Measurements from ENCODE around the gene TLR4. TPM values are rescaled to one million over a fixed set of nuclear protein-coding genes. Genes with fewer than 3 reads are reported as not detected.

Gene TLR4
- total RNA-seq, 1 donor from 2014 or later: 1.7 TPM

DNA sequence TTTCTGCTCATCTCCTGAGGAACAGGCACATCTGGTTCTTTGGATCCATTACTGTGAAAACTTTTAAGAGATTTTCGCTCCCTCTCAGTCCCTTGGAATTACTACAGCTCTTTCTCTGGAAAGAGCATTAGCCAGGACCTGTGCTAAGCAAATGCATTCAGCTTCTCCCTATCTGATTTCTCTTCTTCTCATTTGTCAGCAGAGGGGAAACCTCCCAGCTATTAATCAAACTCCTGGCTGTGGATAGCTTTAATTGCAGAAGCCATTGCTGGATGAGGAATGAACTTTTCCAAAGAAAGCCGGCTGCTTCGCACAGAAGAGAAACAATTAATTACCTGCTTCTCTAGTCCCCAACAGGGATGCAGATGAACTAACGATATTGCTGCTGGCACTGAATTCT lies 37.9 kb downstream of the TLR4 start:
- TF ChIP-seq, protein P1, sequence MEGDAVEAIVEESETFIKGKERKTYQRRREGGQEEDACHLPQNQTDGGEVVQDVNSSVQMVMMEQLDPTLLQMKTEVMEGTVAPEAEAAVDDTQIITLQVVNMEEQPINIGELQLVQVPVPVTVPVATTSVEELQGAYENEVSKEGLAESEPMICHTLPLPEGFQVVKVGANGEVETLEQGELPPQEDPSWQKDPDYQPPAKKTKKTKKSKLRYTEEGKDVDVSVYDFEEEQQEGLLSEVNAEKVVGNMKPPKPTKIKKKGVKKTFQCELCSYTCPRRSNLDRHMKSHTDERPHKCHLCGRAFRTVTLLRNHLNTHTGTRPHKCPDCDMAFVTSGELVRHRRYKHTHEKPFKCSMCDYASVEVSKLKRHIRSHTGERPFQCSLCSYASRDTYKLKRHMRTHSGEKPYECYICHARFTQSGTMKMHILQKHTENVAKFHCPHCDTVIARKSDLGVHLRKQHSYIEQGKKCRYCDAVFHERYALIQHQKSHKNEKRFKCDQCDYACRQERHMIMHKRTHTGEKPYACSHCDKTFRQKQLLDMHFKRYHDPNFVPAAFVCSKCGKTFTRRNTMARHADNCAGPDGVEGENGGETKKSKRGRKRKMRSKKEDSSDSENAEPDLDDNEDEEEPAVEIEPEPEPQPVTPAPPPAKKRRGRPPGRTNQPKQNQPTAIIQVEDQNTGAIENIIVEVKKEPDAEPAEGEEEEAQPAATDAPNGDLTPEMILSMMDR (IDR thresholded peaks at IDR 0.05; ENCODE audit: unreplicated experiment): no peak
- Mint-ChIP-seq H3K9me3 (no peaks in the 10 kb centered on the region), H3K4me3 (no peak overlapping the region), H3K27me3 (ENCODE audit: low read depth) (peaks cover 32% of the 10 kb centered on the region), H3K27ac (no peak overlapping the region), H3K36me3 (no peaks in the 10 kb centered on the region), H3K4me1 (no peaks in the 10 kb centered on the region)
- DNase-seq (ENCODE audit: low spot score in 2 of 2, unreplicated experiment in 2 of 2): no peak

DNA sequence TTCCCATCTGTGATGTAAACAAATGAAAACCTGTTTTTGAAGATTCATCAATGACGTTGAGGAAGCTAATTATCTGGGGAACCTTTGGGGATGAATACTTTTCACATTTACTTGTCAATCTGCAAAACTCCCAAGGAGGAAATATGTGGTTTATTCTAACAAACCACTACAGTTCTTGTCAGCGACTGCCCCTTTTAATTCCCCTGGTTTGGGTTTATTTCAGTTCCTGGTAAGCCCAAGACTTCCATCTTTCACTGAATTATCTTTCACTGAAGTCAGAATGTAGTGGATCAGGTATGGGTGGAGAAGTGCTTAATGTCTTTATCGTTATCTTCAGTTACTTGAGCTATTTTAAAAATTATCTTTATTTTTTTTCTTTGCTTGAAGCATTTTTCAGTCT lies 40.2 kb downstream of the TLR4 start:
- TF ChIP-seq, protein P1 (IDR thresholded peaks at IDR 0.05; ENCODE audit: unreplicated experiment): no peak
- Mint-ChIP-seq H3K9me3 (no peaks in the 10 kb centered on the region), H3K4me1 (no peaks in the 10 kb centered on the region), H3K4me3 (no peak overlapping the region), H3K36me3 (no peaks in the 10 kb centered on the region), H3K27me3 (ENCODE audit: low read depth) (peaks cover 31% of the 10 kb centered on the region), H3K27ac (no peak overlapping the region)
- DNase-seq (ENCODE audit: low spot score in 2 of 2, unreplicated experiment in 2 of 2): no peak

DNA sequence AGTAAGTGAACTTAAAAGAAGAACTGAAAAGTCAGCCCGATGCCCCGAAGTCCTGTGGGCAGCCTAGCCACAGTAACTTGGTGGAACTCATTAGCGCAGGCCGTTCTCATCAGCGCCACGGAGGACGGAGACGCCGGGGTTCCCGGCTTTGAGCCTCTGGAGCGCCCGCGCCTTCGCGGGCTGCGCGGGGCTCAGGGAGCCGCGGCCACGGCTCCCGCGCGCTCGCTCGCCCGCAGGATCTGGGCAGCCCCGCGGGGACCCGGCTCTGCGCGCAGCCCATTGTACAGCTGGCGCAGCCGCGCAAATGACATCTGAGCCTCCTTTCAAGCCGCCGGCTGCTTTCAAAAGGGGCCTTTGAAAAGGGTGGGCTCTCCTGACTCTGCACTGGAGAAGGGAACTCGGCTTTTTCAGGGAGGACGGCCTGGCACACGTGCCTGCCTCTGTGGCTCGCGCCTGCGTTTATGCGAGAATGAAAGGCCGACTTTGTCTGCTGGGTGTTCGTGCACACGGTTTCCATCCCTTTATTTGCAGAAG lies 40.7 kb downstream of the TLR4 start:
- H3K36me3 Mint-ChIP-seq: no peaks in the 10 kb centered on the region
- H3K27ac Mint-ChIP-seq: no peak overlapping the region
- DNase-seq (ENCODE audit: low spot score in 2 of 2, unreplicated experiment in 2 of 2): no peak
- no peaks in the 10 kb centered on the region for H3K4me1 Mint-ChIP-seq
- H3K4me3 Mint-ChIP-seq: no peak overlapping the region
- peaks cover 31% of the 10 kb centered on the region for H3K27me3 Mint-ChIP-seq (ENCODE audit: low read depth)
- TF ChIP-seq, protein P1 (IDR thresholded peaks at IDR 0.05; ENCODE audit: unreplicated experiment): no peak
- H3K9me3 Mint-ChIP-seq: no peaks in the 10 kb centered on the region

GRCh38 chr9:117745598-117745997 lies 41.4 kb downstream of the TLR4 start:
- Mint-ChIP-seq H3K4me3 (no peak overlapping the region), H3K27me3 (ENCODE audit: low read depth) (peaks cover 34% of the 10 kb centered on the region), H3K27ac (no peak overlapping the region), H3K9me3 (no peaks in the 10 kb centered on the region), H3K4me1 (no peaks in the 10 kb centered on the region), H3K36me3 (no peaks in the 10 kb centered on the region)
- DNase-seq (ENCODE audit: low spot score in 2 of 2, unreplicated experiment in 2 of 2): no peak
- TF ChIP-seq, protein P1 (IDR thresholded peaks at IDR 0.05; ENCODE audit: unreplicated experiment): no peak

DNA sequence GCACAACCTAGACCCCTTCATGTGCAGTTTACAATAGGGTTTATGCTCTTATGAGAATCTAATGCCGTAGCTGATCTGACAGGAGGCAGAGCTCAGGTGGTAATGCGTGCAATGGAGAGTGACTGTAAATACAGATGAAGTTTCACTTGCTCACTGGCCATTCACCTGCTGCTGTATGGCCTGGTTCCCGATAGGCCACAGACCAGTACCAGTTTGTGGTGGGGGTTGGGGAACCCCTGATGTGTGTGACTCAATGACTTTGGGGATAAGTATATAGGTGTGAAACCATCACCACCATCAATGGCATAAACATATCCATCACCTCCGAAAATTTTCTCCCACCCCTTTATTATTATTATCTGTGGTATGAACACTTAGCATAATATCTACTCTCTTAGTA lies 42.1 kb downstream of the TLR4 start:
- H3K36me3 Mint-ChIP-seq: no peaks in the 10 kb centered on the region
- no peak for DNase-seq (ENCODE audit: low spot score in 2 of 2, unreplicated experiment in 2 of 2)
- TF ChIP-seq, protein P1 (IDR thresholded peaks at IDR 0.05; ENCODE audit: unreplicated experiment): no peak
- no peaks in the 10 kb centered on the region for H3K4me1 Mint-ChIP-seq
- H3K9me3 Mint-ChIP-seq: no peaks in the 10 kb centered on the region
- H3K27ac Mint-ChIP-seq: no peak overlapping the region
- no peak overlapping the region for H3K4me3 Mint-ChIP-seq
- peaks cover 35% of the 10 kb centered on the region for H3K27me3 Mint-ChIP-seq (ENCODE audit: low read depth)
